ENCODE results near the gene SETD2. TPM values are rescaled to one million over a fixed set of nuclear protein-coding genes. Genes with fewer than 3 reads are reported as not detected.

SETD2 gene
- total RNA-seq, 2 experiments from 2014 or later = 55.7 to 74.5 TPM

GRCh38 chr3:46999516-47000197 is 164.3 kb downstream of the SETD2 start:
- Histone ChIP-seq H3K79me2 (ENCODE audit: insufficient read depth, low read depth, low read length) (no peaks in the 10 kb centered on the region), H3K4me3 (ENCODE audit: low read depth, low read length, poor library complexity, severe bottlenecking) (no peak overlapping the region), H3K27ac (ENCODE audit: low read depth, low read length, poor library complexity, severe bottlenecking) (no peak overlapping the region), H3K9me3 (ENCODE audit: low read length) (no peaks in the 10 kb centered on the region), H3K4me1 (ENCODE audit: insufficient read depth, low read length, poor library complexity, severe bottlenecking) (no peaks in the 10 kb centered on the region), H3K4me2 (ENCODE audit: low read length) (no peak overlapping the region), H4K20me1 (ENCODE audit: insufficient read depth, low read length) (no peaks in the 10 kb centered on the region), H3K9me2 (ENCODE audit: insufficient read depth, low read length) (no peaks in the 10 kb centered on the region), H3K36me3 (ENCODE audit: insufficient read depth, low read length) (peaks cover 79% of the 10 kb centered on the region), H2AFZ (ENCODE audit: low read length) (no peak overlapping the region)
- intact Hi-C loops (cut with micrococcal nuclease; ENCODE audit: unreplicated experiment) = no loop called here
- DNase-seq (ENCODE audit: low spot score) = no peak
- ChIA-PET CTCF (ENCODE audit: unreplicated experiment) (interaction anchor here (1.0 kb wide), 1 partner anchor 74 kb away, joined by 3 read pairs; no protein-coding TSS in a partner anchor), POLR2A (no interaction called here)
- TF ChIP-seq EZH2phosphoT487 (IDR thresholded peaks at IDR 0.05; ENCODE audit: borderline replicate concordance, low read depth, low read length) (no peak), CTCF (conservative IDR thresholded peaks at IDR 0.05; ENCODE audit: low read length) (no peak)
- BruUV-seq (replicated peaks) = no TSS peak

GRCh38 chr3:46998852-46999515 is 164.9 kb downstream of the SETD2 start:
- CTCF ChIA-PET (ENCODE audit: unreplicated experiment) = interaction anchor here (0.7 to 1.0 kb wide), 2 partner anchors 14 to 75 kb away, joined by 3 read pairs; no protein-coding TSS in a partner anchor
- Histone ChIP-seq H2AFZ (ENCODE audit: low read length) (no peak overlapping the region), H3K27ac (ENCODE audit: low read depth, low read length, poor library complexity, severe bottlenecking) (no peak overlapping the region), H3K4me2 (ENCODE audit: low read length) (no peak overlapping the region), H3K36me3 (ENCODE audit: insufficient read depth, low read length) (peaks cover 80% of the 10 kb centered on the region), H3K9me2 (ENCODE audit: insufficient read depth, low read length) (no peaks in the 10 kb centered on the region), H3K4me1 (ENCODE audit: insufficient read depth, low read length, poor library complexity, severe bottlenecking) (no peaks in the 10 kb centered on the region), H3K9me3 (ENCODE audit: low read length) (no peaks in the 10 kb centered on the region), H3K79me2 (ENCODE audit: insufficient read depth, low read depth, low read length) (no peaks in the 10 kb centered on the region), H4K20me1 (ENCODE audit: insufficient read depth, low read length) (no peaks in the 10 kb centered on the region), H3K4me3 (ENCODE audit: low read depth, low read length, poor library complexity, severe bottlenecking) (no peak overlapping the region)
- POLR2A ChIA-PET = interaction anchor here (0.5 to 0.9 kb wide), 2 partner anchors 71 to 72 kb away, joined by 3 read pairs; no protein-coding TSS in a partner anchor
- intact Hi-C loops (cut with micrococcal nuclease; ENCODE audit: unreplicated experiment) = loop anchor here (1.0 kb wide), 2 partner anchors 72 to 76 kb away; no protein-coding TSS in a partner anchor
- TF ChIP-seq CTCF (conservative IDR thresholded peaks at IDR 0.05; ENCODE audit: low read length) = no peak; the same call in 1 of the 2 replicates
- BruUV-seq (replicated peaks) = no TSS peak
- no peak for DNase-seq (ENCODE audit: low spot score)
